Osteoblast (primary cell): ENCODE results near the gene OR2L5. TPM values are rescaled to one million over a fixed set of nuclear protein-coding genes. Genes with fewer than 3 reads are reported as not detected.

Experiments
- DNase-seq: peaks from one replicate; pipeline ENCODE4 v3.0.0; 2011; ENCODE audit warnings: low spot score, mixed read lengths; ENCODE audit not compliant: insufficient read length; ENCODE audit errors: missing footprints
- H2AFZ ChIP-seq: 2 replicates; pipeline ENCODE4 v1.6.0; 2011; ENCODE audit warnings: mild to moderate bottlenecking, low read length
- H3K27ac ChIP-seq: 2 replicates; pipeline ENCODE4 v1.5.1; 2011; ENCODE audit warnings: mild to moderate bottlenecking, low read depth, low read length, moderate library complexity
- H3K27me3 ChIP-seq: 2 replicates; pipeline ENCODE4 v1.6.0; 2012; ENCODE audit warnings: mild to moderate bottlenecking, control low read depth, inconsistent platforms, low read length, moderate library complexity; ENCODE audit not compliant: insufficient read depth
- H3K36me3 ChIP-seq: 2 replicates; pipeline ENCODE4 v1.5.1; 2011; ENCODE audit warnings: mild to moderate bottlenecking, low read length, control low read depth, moderate library complexity; ENCODE audit not compliant: insufficient read depth
- H3K4me1 ChIP-seq: 2 replicates; pipeline ENCODE4 v1.5.1; 2011; ENCODE audit warnings: mild to moderate bottlenecking, low read length, control low read depth, moderate library complexity; ENCODE audit not compliant: insufficient read depth
- H3K4me2 ChIP-seq: 2 replicates; pipeline ENCODE4 v1.6.0; 2011; ENCODE audit warnings: mild to moderate bottlenecking, low read length; ENCODE audit not compliant: insufficient read depth
- H3K4me3 ChIP-seq: fragments of 200-600 bp; sonication (generic); 3 replicates; pipeline ENCODE4 v1.5.1; 2012; ENCODE audit warnings: mild to moderate bottlenecking, low read length, inconsistent platforms; ENCODE audit not compliant: insufficient read depth
- H3K79me2 ChIP-seq: 2 replicates; pipeline ENCODE4 v1.6.0; 2012; ENCODE audit warnings: mild to moderate bottlenecking, low read length, control low read depth, inconsistent platforms; ENCODE audit not compliant: insufficient read depth
- H3K9me3 ChIP-seq: 2 replicates; pipeline ENCODE4 v1.5.1; 2011; ENCODE audit warnings: low read depth, low read length, control low read depth
- H4K20me1 ChIP-seq: 2 replicates; pipeline ENCODE4 v1.6.0; 2012; ENCODE audit warnings: mild to moderate bottlenecking, low read length, control low read depth; ENCODE audit not compliant: insufficient read depth
- CTCF ChIP-seq: IDR thresholded peaks from 2 replicates; pipeline ENCODE4 v1.5.1; 2011; ENCODE audit warnings: mild to moderate bottlenecking, low read depth, low read length, moderate library complexity; ENCODE audit errors: extremely low read depth
- small RNA-seq: library from RNA; depleted of rRNA; stranded (forward); fragments of <200 nt; gene quantifications from one replicate; pipeline ENCODE3, GENCODE V24; 2012
- total RNA-seq: library from RNA; depleted of rRNA; stranded (reverse); fragments of >200 nt; gene quantifications from 2 replicates; pipeline ENCODE4 v1.2.3, GENCODE V29; 2012

Gene OR2L5
- total RNA-seq, 1 donor = not detected

GRCh38 chr1:248065604-248066003, 52.1 kb downstream of the OR2L5 start:
- Histone ChIP-seq H3K4me1 (no peaks in the 10 kb centered on the region), H3K9me3 (no peaks in the 10 kb centered on the region), H2AFZ (no peak overlapping the region), H3K27me3 (no peaks in the 10 kb centered on the region), H3K4me2 (no peak overlapping the region), H3K27ac (no peak overlapping the region), H3K79me2 (no peaks in the 10 kb centered on the region), H4K20me1 (no peaks in the 10 kb centered on the region), H3K4me3 (no peak overlapping the region), H3K36me3 (no peaks in the 10 kb centered on the region)
- no peak for DNase-seq
- TF ChIP-seq CTCF = no peak

Small RNA genes lying within 50 kb of the gene (small RNA-seq; reads per million reads assigned to genes)
- gene RF00019 = not detected

Other genes with a start within 250 kb of the OR2L5 start
- not detected in 2 replicates for gene OR14A16, start 189.5 kb upstream of the OR2L5 start, total RNA-seq
- gene OR11L1, start 171.8 kb upstream of the OR2L5 start, total RNA-seq = not detected in 2 replicates
- 0.29 and 0.36 TPM in 2 replicates for gene TRIM58, start 156.5 kb upstream of the OR2L5 start, total RNA-seq
- 1.1 TPM in 1 of 2 replicates, not detected in the other for gene OR2W3, start 118.1 kb upstream of the OR2L5 start, total RNA-seq
- gene OR2T8, start 93.4 kb upstream of the OR2L5 start, total RNA-seq = not detected in 2 replicates
- gene OR2AJ1, start 88.8 kb upstream of the OR2L5 start, total RNA-seq = not detected in 2 replicates
- gene OR2L8, start 64.8 kb upstream of the OR2L5 start, total RNA-seq = not detected in 2 replicates
- gene OR2AK2, start 48.4 kb upstream of the OR2L5 start, total RNA-seq = not detected in 2 replicates
- under 0.01 TPM in 2 replicates for gene OR2L2, start 16.4 kb downstream of the OR2L5 start, total RNA-seq
- gene OR2L3, start 33.2 kb downstream of the OR2L5 start, total RNA-seq = under 0.01 TPM in 1 of 2 replicates, not detected in the other
- under 0.01 TPM in 1 of 2 replicates, not detected in the other for gene OR2L13, start 81.5 kb downstream of the OR2L5 start, total RNA-seq
- not detected in 2 replicates for gene OR2M5, start 131.5 kb downstream of the OR2L5 start, total RNA-seq
- gene OR2M2, start 161.2 kb downstream of the OR2L5 start, total RNA-seq = not detected in 2 replicates
- not detected in 2 replicates for gene OR2M3, start 183.6 kb downstream of the OR2L5 start, total RNA-seq
- gene OR2M4, start 217.8 kb downstream of the OR2L5 start, total RNA-seq = not detected in 2 replicates